ENCODE data around the gene TLE3.

TLE3 gene

DNA sequence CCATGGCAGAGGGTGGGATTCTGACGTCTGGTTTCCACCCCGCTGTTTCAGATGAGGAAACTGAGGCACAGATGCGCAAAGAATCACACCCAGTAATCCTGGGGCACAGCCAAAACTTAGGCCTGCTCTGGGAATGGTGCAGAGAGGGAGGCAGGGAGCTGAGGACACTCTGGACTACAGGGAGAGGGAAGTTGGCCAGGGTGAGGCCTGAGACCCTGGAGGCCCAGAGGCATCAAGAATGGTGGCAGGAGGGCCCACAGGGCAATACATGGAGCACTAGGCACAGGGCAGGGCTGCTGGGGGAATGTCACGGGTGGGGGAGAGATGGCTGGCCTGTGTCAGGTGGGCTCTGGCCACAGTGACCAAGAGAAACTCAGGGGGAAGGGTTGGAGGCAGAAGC lies 63.6 kb downstream of the TLE3 start:
- Histone ChIP-seq H3K36me3 (ENCODE audit: control insufficient read depth, insufficient read depth, low read length) (no peaks in the 10 kb centered on the region), H3K27ac (ENCODE audit: low read depth, low read length) (no peak overlapping the region), H3K4me1 (ENCODE audit: control insufficient read depth, insufficient read depth, low read length) (0 out of 2 replicates have a peak, but pooled peaks cover 6% of the 10 kb centered on the region), H3K4me3 (ENCODE audit: low read depth, low read length) (no peak overlapping the region), H3K9ac (ENCODE audit: low read depth, low read length) (no peak overlapping the region), H3K27me3 (ENCODE audit: control insufficient read depth, insufficient read depth, low read length) (no peaks in the 10 kb centered on the region), H3K9me3 (ENCODE audit: control insufficient read depth, insufficient read depth, low read length) (no peaks in the 10 kb centered on the region)

GRCh38 chr15:70033529-70034140 lies 64.1 kb downstream of the TLE3 start:
- Histone ChIP-seq H3K36me3 (ENCODE audit: control insufficient read depth, insufficient read depth, low read length) (no peaks in the 10 kb centered on the region), H3K4me3 (ENCODE audit: low read depth, low read length) (no peak overlapping the region), H3K27ac (ENCODE audit: low read depth, low read length) (no peak overlapping the region), H3K9me3 (ENCODE audit: control insufficient read depth, insufficient read depth, low read length) (no peaks in the 10 kb centered on the region), H3K9ac (ENCODE audit: low read depth, low read length) (no peak overlapping the region), H3K27me3 (ENCODE audit: control insufficient read depth, insufficient read depth, low read length) (no peaks in the 10 kb centered on the region), H3K4me1 (ENCODE audit: control insufficient read depth, insufficient read depth, low read length) (0 out of 2 replicates have a peak, but pooled peaks cover 6% of the 10 kb centered on the region)

DNA sequence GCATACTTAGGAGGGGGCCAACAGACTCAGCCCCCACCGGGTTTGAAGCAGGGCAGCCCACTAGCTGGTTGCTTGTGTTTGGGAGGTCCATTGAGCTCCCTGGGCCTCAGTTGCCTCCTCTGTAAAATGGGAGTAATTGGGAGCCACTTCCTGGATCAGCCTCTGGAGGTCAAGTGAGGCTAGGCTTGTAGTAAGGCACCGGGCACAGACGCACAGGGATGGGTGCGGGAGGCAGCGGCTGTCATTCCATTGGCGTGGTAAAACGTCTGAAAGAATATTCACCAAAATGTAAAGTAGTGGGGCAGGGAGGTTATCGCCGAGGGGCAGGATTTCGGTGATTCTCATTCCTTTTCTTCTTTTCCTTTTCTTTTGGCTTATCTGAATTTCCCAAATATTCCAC lies 64.6 kb downstream of the TLE3 start:
- Histone ChIP-seq H3K9ac (ENCODE audit: low read depth, low read length) (no peak overlapping the region), H3K27me3 (ENCODE audit: control insufficient read depth, insufficient read depth, low read length) (no peaks in the 10 kb centered on the region), H3K9me3 (ENCODE audit: control insufficient read depth, insufficient read depth, low read length) (no peaks in the 10 kb centered on the region), H3K27ac (ENCODE audit: low read depth, low read length) (no peak overlapping the region), H3K4me1 (ENCODE audit: control insufficient read depth, insufficient read depth, low read length) (0 out of 2 replicates have a peak, but pooled peaks cover 6% of the 10 kb centered on the region), H3K36me3 (ENCODE audit: control insufficient read depth, insufficient read depth, low read length) (no peaks in the 10 kb centered on the region), H3K4me3 (ENCODE audit: low read depth, low read length) (no peak overlapping the region)

DNA sequence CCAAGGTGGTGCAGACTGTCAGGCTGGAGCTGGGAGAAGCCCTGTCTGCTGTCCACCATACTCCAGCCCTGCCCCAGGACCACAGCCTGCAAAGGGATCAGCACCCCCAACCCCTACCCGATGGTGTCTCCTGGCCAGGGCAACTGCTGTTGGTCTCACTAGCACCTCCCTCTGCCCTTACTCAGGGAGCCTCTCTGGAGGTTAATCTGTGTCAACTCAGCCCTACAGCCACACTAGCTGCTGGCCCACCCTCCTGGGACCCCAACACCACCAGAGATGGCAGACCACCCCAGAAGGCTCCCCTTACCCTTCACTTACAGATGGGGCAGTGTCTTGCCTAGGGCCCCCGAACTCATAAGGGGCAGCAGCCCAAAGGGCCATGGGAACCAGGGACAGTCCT lies 65.2 kb downstream of the TLE3 start:
- Histone ChIP-seq H3K27ac (ENCODE audit: low read depth, low read length) (no peak overlapping the region), H3K4me3 (ENCODE audit: low read depth, low read length) (no peak overlapping the region), H3K4me1 (ENCODE audit: control insufficient read depth, insufficient read depth, low read length) (0 out of 2 replicates have a peak, but pooled peaks cover 6% of the 10 kb centered on the region), H3K27me3 (ENCODE audit: control insufficient read depth, insufficient read depth, low read length) (no peaks in the 10 kb centered on the region), H3K9me3 (ENCODE audit: control insufficient read depth, insufficient read depth, low read length) (no peaks in the 10 kb centered on the region), H3K36me3 (ENCODE audit: control insufficient read depth, insufficient read depth, low read length) (no peaks in the 10 kb centered on the region), H3K9ac (ENCODE audit: low read depth, low read length) (no peak overlapping the region)

DNA sequence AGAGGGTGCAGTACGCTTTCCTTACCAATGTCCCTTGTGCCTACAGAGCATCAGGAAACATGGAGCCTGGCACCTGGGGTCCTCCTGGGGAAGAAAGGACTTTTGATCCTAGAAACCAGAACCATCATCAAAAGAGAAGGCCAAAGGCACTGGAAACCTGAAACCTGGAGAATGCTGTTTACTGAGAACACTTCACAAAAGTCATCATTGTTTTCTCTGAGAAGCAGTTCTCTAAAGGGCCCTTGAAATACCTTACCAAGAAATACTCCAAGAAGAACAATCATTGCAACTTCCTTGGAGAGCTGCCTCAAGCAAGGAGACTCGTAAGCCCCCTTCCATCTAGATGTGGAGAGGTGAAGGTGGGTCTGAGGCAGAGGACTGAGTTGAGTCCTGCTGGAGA lies 66.0 kb downstream of the TLE3 start:
- Histone ChIP-seq H3K9me3 (ENCODE audit: control insufficient read depth, insufficient read depth, low read length) (no peaks in the 10 kb centered on the region), H3K4me3 (ENCODE audit: low read depth, low read length) (no peak overlapping the region), H3K27me3 (ENCODE audit: control insufficient read depth, insufficient read depth, low read length) (no peaks in the 10 kb centered on the region), H3K27ac (ENCODE audit: low read depth, low read length) (no peak overlapping the region), H3K36me3 (ENCODE audit: control insufficient read depth, insufficient read depth, low read length) (no peaks in the 10 kb centered on the region), H3K9ac (ENCODE audit: low read depth, low read length) (no peak overlapping the region), H3K4me1 (ENCODE audit: control insufficient read depth, insufficient read depth, low read length) (0 out of 2 replicates have a peak, but pooled peaks cover 6% of the 10 kb centered on the region)

- H3K4me1 ChIP-seq (ENCODE audit: control insufficient read depth, insufficient read depth, low read length) = 0 out of 2 replicates have a peak, but pooled peaks cover 6% of the 10 kb centered on the region
- no peaks in the 10 kb centered on the region for H3K9me3 ChIP-seq (ENCODE audit: control insufficient read depth, insufficient read depth, low read length)
- no peaks in the 10 kb centered on the region for H3K27me3 ChIP-seq (ENCODE audit: control insufficient read depth, insufficient read depth, low read length)
- no peak overlapping the region for H3K4me3 ChIP-seq (ENCODE audit: low read depth, low read length)
- no peaks in the 10 kb centered on the region for H3K36me3 ChIP-seq (ENCODE audit: control insufficient read depth, insufficient read depth, low read length)
- no peak overlapping the region for H3K9ac ChIP-seq (ENCODE audit: low read depth, low read length)
- no peak overlapping the region for H3K27ac ChIP-seq (ENCODE audit: low read depth, low read length)
Observed at GRCh38 chr15:70031261-70031660, 66.5 kb downstream of the TLE3 start.

GRCh38 chr15:70030851-70031250 lies 66.9 kb downstream of the TLE3 start:
- Histone ChIP-seq H3K27ac (ENCODE audit: low read depth, low read length) (no peak overlapping the region), H3K36me3 (ENCODE audit: control insufficient read depth, insufficient read depth, low read length) (no peaks in the 10 kb centered on the region), H3K4me1 (ENCODE audit: control insufficient read depth, insufficient read depth, low read length) (0 out of 2 replicates have a peak, but pooled peaks cover 6% of the 10 kb centered on the region), H3K4me3 (ENCODE audit: low read depth, low read length) (no peak overlapping the region), H3K9me3 (ENCODE audit: control insufficient read depth, insufficient read depth, low read length) (no peaks in the 10 kb centered on the region), H3K9ac (ENCODE audit: low read depth, low read length) (no peak overlapping the region), H3K27me3 (ENCODE audit: control insufficient read depth, insufficient read depth, low read length) (0 out of 2 replicates have a peak, but pooled peaks cover 3% of the 10 kb centered on the region)

GRCh38 chr15:70029297-70029701 lies 68.4 kb downstream of the TLE3 start:
- H3K9ac ChIP-seq (ENCODE audit: low read depth, low read length) = no peak overlapping the region
- H3K9me3 ChIP-seq (ENCODE audit: control insufficient read depth, insufficient read depth, low read length) = no peaks in the 10 kb centered on the region
- H3K36me3 ChIP-seq (ENCODE audit: control insufficient read depth, insufficient read depth, low read length) = no peaks in the 10 kb centered on the region
- peaks cover 9% of the 10 kb centered on the region; the same call in 1 of the 2 replicates for H3K4me1 ChIP-seq (ENCODE audit: control insufficient read depth, insufficient read depth, low read length)
- H3K27ac ChIP-seq (ENCODE audit: low read depth, low read length) = no peak overlapping the region
- 0 out of 2 replicates have a peak, but pooled peaks cover 5% of the 10 kb centered on the region for H3K27me3 ChIP-seq (ENCODE audit: control insufficient read depth, insufficient read depth, low read length)
- no peak overlapping the region for H3K4me3 ChIP-seq (ENCODE audit: low read depth, low read length)

- Histone ChIP-seq H3K27ac (ENCODE audit: low read depth, low read length) (no peak overlapping the region), H3K9me3 (ENCODE audit: control insufficient read depth, insufficient read depth, low read length) (no peaks in the 10 kb centered on the region), H3K9ac (ENCODE audit: low read depth, low read length) (no peak overlapping the region), H3K4me3 (ENCODE audit: low read depth, low read length) (no peak overlapping the region), H3K4me1 (ENCODE audit: control insufficient read depth, insufficient read depth, low read length) (peaks cover 5% of the 10 kb centered on the region; the same call in 1 of the 2 replicates), H3K36me3 (ENCODE audit: control insufficient read depth, insufficient read depth, low read length) (no peaks in the 10 kb centered on the region), H3K27me3 (ENCODE audit: control insufficient read depth, insufficient read depth, low read length) (0 out of 2 replicates have a peak, but pooled peaks cover 5% of the 10 kb centered on the region)
Observed at GRCh38 chr15:70027518-70027917, 70.2 kb downstream of the TLE3 start.

DNA sequence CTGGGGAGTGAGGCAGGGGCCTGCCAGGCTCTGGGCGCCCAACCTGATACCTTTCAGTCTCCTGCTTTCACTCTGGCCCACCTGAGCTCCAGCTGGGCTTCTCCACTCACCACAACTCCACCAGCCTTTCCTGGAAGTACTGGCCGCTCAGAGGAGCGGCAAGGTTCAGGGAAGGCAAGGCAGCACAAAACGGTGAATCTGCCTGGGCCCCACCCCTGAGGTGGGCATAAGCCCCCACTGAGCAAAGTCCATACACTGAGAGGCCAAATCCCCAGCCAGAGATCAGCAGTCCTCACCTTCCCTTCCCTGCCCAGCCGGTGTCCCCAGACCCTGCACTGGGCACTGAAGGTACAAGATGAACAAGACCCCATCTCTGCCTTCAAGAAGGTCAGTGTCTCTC lies 70.7 kb downstream of the TLE3 start:
- no peak overlapping the region for H3K27ac ChIP-seq (ENCODE audit: low read depth, low read length)

DNA sequence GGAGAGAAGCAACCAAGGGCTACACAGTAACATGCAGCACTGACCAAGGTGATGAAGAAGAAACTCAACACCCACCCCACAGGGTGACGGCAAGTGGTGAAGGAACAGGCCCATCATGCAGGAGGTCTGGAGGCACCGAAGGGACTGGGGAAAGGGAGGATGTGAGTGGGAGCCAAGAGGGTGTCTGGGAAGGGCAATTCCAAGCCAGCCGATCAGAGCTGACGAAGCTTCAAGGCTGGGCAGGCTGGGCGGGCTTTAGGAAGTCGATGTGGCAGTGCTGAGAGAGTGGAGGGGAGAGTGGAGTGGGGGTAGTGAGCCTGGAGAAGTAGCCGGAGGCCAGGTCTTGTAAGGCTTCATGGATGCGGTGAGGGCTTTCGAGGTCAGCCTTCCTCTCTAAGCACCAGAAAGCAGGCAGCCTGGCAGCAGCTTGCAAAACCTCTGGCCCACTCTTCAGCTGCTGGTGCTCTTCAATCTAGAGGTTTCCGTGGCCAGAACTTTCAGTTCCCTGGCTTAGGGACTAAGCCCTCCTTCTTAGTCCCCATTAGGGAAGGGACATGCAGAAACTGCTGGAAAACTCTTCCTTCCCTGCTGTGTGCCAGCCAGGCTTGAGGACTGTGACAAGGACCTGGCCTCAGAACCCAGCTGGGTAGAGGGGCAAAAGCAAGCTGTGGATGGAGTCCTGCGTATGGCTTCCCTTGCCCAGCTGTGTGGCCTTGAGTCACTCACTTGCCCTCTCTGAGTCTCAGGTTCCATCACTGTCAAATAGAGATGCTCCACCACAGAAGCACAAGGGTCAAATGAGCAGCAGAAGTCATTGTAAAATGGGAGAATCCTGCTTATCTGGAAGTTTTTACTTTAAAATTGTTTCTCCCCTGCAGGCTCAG lies 72.1 kb downstream of the TLE3 start:
- Histone ChIP-seq H3K4me3 (ENCODE audit: low read depth, low read length) (no peak overlapping the region), H3K9me3 (ENCODE audit: control insufficient read depth, insufficient read depth, low read length) (no peaks in the 10 kb centered on the region), H3K4me1 (ENCODE audit: control insufficient read depth, insufficient read depth, low read length) (peaks cover 5% of the 10 kb centered on the region; the same call in 1 of the 2 replicates), H3K9ac (ENCODE audit: low read depth, low read length) (no peak overlapping the region), H3K27me3 (ENCODE audit: control insufficient read depth, insufficient read depth, low read length) (0 out of 2 replicates have a peak, but pooled peaks cover 5% of the 10 kb centered on the region), H3K36me3 (ENCODE audit: control insufficient read depth, insufficient read depth, low read length) (no peaks in the 10 kb centered on the region), H3K27ac (ENCODE audit: low read depth, low read length) (no peak overlapping the region)

More for the DNA sequence above, 70.7 kb downstream of the TLE3 start:
- Histone ChIP-seq H3K4me1 (ENCODE audit: control insufficient read depth, insufficient read depth, low read length) (peaks cover 5% of the 10 kb centered on the region; the same call in 1 of the 2 replicates), H3K27me3 (ENCODE audit: control insufficient read depth, insufficient read depth, low read length) (0 out of 2 replicates have a peak, but pooled peaks cover 5% of the 10 kb centered on the region), H3K9me3 (ENCODE audit: control insufficient read depth, insufficient read depth, low read length) (no peaks in the 10 kb centered on the region), H3K4me3 (ENCODE audit: low read depth, low read length) (no peak overlapping the region), H3K9ac (ENCODE audit: low read depth, low read length) (no peak overlapping the region), H3K36me3 (ENCODE audit: control insufficient read depth, insufficient read depth, low read length) (no peaks in the 10 kb centered on the region)

Data from HUES48 (cell line).